GM11168 (cell line): Measurements from ENCODE around the gene ERP27.

Experiments used
- in situ Hi-C: fragments of 300-500 bp; cut with MboI; formaldehyde crosslinking; loops from one replicate; pipeline ENCODE4 v1.12.0; 2022; ENCODE audit warnings: low sequenced_read_pairs; ENCODE audit not compliant: unreplicated experiment

Gene ERP27

DNA sequence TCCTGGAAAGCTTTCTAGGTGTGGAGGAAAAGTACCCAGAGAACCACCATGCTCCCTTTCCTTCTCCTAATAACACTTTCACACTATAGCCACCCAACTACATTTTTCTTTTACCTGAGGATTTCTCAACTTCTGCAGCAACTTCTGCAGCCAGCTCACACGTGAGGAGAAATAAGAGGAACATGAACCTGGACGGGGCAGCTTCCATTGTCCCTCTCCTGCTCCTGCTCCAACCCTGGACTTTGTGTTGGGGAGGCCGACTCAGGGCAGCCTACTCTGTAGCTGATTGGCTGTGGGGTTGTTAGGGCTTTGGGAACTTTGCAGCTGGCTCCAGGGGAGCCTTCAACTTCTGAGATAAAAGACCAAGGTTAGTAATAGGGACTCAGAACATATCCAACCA, at the start of gene ERP27:
Gene ERP27, minus strand, starts transcription at position 237 of the 400 bp plus-strand sequence. Its CDS starts 29 bp downstream, at position 208.
- in situ Hi-C loops: no loop called here

DNA sequence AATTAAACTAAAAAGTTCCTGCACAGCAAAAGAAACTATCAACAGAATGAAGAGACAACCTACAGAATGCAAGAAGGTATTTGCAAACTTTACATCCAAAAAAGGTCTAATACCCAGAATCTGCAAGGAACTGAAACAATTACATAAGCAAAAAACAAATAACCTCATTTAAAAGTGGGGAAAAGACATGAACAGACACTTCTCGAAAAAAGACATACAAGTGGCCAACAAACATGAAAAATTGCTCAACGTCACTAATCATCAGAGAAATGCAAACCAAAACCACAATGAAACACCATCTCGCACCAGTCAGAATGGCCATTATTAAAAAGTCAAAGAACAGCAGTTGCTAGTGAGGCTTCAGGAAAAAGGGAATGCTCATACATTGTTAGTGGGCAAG, 49.7 kb upstream of the ERP27 start:
- in situ Hi-C loops: no loop called here

DNA sequence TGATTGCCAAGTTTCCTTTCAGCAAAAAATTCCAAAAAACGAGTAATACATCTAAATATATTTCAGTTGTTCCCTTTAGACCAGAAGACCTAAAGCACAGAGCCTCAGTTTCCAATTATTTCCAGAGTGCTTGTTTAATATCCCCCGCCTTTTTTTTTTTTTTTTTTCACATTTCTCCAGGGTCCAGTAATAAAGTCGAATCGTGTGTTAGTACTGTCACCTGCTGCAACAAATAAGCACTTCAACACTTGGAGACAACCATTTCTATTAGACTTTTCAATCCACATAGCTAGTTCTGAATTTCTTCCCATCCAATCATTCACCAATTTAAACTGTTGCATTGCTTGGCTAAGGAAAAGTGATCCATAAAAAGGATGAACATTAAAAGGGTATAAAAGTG, 48.1 kb upstream of the ERP27 start:
- in situ Hi-C loops: no loop called here

DNA sequence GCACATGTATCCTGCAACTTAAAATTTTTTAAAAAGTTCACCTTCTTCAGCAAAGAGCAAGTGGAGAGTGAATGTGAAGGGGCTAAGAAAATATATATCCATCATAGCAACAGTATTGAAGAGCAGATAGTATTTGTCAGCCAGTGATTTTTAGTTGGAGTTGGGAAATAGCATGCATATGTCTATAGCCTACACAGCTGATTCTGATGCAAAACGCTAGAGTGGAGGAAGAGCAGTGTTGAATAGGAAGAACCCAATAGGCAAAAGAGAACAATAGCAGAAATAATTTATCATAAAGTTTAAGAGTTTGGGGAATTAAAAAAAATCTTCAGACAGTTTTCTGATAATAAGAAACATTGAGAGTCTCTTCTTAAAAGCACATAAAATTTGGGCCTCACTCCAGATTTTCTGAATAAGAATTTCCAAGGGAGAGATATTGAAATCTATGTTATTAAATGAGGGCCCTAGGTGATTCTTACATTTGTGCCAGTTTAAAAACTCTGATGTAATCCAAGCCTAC, 46.5 kb upstream of the ERP27 start:
- in situ Hi-C loops: no loop called here

DNA sequence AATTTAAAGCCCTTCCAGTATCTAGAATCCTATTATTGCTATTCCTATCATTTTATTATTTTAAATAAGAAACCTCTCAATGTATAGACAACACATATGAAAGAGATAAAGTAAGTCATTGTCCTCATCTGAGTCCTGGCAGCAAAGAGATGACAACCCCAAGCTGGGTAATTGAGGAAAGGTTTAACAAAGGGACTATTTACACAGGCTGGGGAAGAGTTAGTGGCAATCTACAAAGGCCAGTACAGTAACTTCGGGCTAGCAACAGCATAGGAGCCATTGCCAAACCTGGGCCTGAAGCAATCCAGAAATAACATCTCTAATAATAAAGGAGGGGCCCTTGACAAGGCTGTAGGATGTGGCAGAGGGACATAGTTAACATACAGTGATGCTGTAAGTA, 45.7 kb upstream of the ERP27 start:
- in situ Hi-C loops: no loop called here

DNA sequence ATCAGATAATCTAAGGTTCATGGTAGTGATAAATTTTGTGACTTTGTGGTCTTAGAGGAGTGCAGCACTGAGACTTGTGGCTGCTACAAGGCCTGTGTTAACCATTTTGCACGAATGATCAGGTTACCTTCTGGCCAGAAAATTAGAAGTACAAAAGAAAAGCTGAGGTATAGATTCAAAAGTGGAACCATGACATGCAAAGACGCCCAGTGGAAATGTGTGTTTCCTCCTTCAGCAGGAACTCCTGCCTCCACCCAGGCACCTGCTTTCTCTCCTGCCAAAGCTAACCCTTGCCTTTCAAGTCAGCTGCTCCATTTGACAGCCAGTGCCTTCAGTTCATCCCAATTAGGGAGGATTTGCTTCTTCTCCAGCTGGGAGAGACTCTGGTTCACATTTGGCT, 44.7 kb upstream of the ERP27 start:
- in situ Hi-C loops: no loop called here

DNA sequence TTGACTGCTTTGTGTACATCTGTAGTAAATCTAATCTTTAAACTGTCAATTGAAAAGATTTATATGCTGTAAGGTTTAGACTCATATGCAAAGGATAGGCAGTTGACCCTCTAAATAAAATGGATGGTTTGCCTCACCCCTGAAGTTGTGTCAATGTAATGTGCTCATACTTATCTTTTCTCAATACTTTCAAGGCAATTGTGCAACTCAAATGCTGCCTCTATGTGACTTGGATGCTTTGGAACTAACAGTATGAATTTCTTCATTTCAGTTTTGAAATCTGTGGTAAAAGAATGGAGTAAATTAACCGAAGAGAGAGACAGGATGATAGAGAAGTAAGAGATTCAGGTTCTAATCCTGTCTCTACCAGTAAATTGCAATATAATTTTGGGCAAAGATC, 44.2 kb upstream of the ERP27 start:
- in situ Hi-C loops: no loop called here

DNA sequence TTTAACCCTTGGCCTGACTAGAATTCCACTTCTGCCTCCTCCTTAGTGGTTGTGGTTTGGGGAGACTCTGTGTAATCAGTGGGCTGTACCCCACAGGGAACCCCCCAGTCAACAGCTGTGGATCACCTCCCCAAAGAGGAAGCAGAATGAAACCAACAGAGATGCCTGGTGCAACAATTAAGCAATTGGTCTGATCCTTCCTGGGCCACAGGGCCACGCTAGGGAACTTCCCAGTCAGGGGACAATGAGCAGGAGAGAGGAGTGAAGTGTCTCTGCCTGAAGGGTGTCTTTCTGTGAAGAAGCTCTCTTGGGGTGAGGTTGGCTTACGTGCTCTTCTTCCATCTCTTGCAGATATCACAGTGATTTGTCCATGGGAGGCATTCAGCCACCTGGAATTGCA, 42.7 kb upstream of the ERP27 start:
- in situ Hi-C loops: no loop called here

DNA sequence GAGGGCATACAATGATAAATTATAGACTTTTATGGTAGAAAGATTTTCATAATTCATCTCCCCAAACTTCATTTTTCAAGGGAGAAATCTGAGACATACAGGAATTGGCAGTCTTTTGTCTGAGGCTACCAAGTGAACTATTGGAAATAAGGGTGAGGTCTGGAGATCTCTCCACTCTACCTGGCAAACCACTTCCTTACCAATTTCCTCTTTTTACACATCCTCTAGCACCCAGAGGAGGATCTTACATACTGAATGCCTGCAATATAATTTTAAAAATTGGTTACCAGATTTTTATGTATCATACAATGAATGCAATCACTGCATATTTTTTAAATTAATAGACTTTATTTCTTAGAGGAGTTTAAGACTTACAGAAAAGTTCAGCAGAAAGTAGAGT, 41.1 kb upstream of the ERP27 start:
- in situ Hi-C loops: no loop called here

DNA sequence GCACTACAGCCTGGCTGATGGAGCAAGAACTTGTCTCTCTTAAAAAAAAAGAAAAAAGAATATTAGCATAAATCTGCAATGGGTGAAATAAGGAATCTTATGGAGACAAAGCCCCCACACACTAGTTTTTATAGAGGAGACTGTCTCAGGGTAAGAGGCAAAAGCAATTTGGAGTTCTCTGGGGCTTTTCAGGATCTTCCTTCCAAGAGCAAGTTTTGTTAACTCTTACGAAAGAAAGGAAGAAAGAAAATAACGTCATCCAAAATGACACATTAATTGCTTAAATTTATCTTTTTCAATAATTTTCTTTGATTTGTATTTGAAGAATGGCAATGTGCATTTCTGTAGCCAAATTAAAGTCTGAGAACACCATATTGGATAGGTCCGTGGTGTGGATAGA, 38.3 kb upstream of the ERP27 start:
- in situ Hi-C loops: no loop called here

DNA sequence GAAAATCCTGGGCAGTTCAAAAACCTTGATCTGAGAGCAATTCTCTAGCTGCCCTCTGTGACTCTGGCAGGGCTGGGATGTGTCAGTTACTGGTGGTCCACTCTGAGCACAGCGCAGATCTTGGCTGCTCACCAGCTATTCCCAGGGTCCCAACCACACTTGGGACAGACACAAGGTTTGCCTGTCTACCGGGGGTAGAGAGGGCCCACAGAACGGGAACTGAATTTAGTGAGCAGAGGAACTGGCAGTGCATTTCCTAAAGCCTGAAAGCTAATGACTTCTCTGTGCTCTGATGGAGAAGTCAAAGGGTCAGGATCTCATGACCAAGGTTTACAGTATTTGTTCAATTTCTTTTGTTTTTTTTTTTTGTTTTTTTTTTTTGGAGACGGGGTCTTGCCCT, 37.1 kb upstream of the ERP27 start:
- in situ Hi-C loops: no loop called here

DNA sequence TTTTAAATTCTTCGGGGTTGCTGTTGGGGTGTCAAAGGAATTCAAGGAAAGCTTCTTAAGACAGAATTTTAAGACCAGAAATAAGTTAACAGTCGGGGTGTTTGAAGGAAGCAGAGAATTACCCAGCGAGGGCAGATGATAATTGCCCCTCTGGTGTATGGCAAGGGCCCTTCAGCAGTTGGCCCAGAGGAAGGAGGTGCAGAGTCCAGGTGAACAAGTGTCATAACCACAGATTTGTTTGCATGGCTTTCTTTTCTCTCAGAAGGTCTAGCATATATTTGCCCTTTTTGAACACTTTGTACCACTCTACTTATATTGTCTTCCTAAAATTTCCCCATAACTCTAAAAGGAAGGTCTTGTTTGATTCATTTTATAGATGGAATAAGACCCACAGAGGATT, 36.3 kb upstream of the ERP27 start:
- in situ Hi-C loops: loop anchor here (25.0 kb wide), 1 partner anchor 737 kb away; no protein-coding TSS in a partner anchor

DNA sequence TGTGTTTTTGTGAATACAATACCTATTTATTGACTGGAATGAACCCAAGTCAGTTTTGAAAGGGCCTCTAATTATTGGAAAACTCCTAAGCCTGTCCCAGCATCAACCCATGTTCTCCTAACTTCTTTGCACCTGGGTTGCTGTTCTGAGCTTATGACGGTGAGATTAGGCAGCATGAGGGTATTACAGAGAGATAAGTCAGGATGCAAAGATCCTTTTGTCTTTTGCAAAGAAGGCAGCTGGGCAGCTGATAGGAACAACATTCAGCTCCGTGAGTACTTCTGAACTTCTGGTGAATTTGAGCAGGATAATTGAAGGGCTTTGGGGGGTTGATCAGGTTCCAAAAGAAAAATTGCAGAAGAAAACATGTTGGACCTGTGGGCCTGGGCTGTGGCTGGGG, 34.5 kb upstream of the ERP27 start, which contains the start of gene PDE6H:
Gene PDE6H, plus strand, starts transcription at position 227 of the 400 bp plus-strand sequence. CDS start 4,971 bp downstream, outside the sequence.
- in situ Hi-C loops: loop anchor here (25.0 kb wide), 1 partner anchor 736 kb away; no protein-coding TSS in a partner anchor

DNA sequence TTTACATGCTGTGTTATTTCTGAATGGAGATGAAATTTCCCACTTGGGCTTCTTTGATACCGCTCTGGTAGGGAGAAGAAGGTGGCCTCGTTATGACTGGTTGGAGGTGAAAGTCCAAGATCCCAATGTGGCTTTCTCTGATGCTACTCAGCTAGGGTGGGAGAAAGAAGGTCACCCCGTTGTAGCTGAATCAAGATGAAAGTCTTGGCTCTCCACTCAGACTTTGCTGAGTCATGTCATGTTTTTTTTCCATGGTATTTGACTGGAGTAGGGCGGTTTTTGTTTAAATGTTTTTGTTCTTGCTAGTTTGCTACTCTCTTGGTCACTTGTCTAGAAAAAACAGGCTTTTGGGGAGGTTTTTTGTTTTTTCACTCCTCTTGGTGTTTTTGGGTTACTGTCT, 32.1 kb upstream of the ERP27 start:
- in situ Hi-C loops: loop anchor here (25.0 kb wide), 1 partner anchor 733 kb away; no protein-coding TSS in a partner anchor

DNA sequence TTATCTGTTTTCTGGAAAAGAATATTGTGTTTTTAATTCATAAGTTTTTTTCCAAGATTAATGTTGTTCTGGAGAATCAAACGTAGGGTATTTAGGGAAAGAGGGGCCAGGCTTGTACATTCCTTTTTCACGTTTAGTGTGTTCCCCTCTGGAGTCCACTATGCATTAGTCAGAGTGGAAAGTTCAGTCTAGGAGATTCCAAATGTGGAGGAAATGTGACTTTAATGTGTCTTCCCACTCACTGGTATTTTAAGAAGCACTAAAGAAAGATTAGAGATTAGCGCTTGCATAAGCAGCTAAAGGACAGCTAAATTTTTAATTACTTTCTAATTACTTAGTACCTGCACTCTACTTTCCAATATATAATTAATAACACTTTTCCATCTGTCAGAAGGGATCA, 30.1 kb upstream of the ERP27 start:
- in situ Hi-C loops: loop anchor here (25.0 kb wide), 1 partner anchor 731 kb away; no protein-coding TSS in a partner anchor

DNA sequence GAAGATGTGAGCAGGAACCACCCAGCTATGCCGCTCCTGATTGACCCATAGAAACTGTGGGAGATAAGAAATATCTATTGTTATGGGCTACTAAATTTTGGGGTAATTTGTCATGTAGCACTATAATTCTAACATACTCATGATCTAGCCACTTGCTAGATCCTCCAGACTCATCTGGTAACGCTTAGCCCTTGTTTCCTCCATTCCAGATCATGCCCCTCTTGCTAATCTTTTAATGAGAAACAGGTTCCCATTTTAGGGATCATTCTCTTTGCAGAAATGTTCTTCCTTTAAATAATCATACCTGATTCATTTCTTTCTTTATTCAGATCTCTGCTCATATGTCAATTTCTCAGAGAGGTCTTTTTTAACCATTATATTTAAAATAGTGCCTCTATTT, 26.9 kb upstream of the ERP27 start:
- in situ Hi-C loops: loop anchor here (25.0 kb wide), 1 partner anchor 728 kb away; no protein-coding TSS in a partner anchor

DNA sequence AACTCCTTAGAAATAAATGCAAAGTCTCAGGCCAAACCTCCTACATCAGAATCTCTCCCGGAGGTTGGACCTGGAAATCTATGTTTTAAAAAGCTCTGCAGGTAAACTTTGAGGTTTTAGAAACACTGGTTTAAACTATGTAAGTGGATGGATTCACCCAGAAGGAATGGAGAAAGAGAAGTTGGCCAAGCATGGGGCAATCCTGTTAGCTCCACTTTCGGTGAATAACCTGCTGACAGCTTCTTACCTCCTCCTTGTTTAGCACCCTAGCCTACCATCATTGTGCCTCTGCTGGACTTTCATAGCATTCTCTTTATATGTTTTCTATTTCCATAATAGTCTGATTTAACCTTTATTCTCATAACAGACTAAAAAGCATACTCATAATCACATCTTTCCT, 26.1 kb upstream of the ERP27 start:
- in situ Hi-C loops: loop anchor here (25.0 kb wide), 1 partner anchor 727 kb away; no protein-coding TSS in a partner anchor

DNA sequence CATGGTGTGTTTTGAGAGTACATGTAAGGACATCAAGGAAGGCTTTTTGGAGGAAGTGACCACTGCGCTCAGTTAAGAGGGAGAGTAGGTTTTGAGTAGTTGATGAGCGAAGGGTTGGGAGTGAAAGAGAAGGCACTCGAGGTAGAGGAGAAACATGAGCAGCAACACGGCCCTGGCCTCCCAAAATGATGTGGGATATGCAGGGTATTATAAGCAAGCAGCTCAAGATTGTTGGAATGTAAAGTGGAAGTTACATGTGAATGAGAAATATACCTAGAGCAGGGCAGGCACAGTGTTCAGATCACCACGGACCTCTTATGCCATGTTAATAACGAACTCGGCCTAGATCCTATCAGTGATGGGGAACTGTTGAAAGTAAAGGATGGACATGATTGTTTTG, 25.2 kb upstream of the ERP27 start:
- in situ Hi-C loops: loop anchor here (25.0 kb wide), 1 partner anchor 726 kb away; no protein-coding TSS in a partner anchor

DNA sequence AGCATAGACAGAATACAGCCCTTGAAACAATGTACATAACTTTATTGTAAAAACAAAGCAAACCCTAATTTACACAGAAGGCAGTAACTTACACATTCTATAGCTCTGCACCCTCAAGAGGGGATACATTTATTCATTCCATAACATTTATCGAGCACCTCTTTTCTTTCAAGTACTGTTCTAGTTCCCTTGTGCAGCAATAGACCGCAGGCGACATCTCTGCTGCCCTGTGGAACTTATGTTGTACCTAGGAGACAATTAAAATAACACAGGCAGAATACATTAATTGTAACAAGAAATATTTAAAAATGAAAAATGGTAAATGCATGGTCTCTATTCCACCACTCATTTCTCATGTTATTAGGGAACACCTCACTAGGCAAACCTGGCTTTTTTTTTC, 24.5 kb upstream of the ERP27 start:
- in situ Hi-C loops: loop anchor here (25.0 kb wide), 1 partner anchor 725 kb away; no protein-coding TSS in a partner anchor

DNA sequence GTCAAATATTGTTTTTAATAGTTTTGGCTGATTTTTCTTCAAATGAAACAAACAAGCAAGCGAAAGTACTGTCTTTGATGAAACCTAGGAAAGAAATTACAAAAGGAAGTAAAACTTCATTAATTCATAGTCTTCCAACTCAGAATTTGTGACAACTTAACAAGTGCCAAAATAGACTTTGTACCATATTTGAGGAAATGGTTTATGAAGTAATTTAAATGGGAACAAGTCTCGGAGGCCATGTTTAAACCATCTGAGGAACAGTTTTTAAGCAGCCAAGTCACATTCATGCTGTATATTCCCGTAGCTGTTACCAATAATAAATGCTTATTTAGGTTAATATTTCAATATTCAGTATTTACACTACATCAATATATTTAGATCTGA, 23.8 kb upstream of the ERP27 start:
- in situ Hi-C loops: loop anchor here (25.0 kb wide), 1 partner anchor 725 kb away; no protein-coding TSS in a partner anchor

DNA sequence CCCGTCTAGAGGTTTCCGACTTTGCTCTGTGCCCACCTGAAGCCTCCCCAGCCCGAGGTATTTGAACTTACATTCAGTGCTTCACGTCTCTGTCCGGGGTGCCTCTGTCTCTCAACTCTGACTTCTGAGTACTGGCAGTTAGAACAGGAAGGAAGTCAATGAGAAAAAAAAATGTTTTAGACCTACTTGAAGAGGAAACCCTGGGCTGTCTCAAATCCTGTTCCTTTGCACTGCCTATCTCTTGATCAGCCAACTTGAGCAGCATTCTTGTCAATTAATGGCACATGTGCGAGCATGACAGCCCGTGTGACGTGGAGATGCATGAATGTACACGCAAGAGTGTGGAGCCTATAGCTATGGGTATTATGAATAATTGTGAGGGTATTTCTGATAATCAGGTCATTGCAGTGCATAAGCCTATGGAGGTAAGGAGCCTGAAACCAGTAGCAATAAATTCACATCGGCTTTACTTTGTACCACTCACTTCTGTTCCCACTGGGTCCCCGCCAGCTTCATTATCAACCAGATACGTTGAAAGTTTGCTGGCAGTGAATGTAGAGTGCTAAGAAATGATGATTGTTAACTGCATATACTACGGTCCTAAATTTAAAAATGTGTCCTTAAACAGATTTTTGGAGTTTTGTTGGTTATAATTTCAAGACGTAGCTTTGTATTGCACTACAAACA, 23.3 kb upstream of the ERP27 start, which contains the start of gene ARHGDIB:
Gene ARHGDIB, minus strand, starts transcription at position 136 of the 687 bp plus-strand sequence. CDS start 10,889 bp downstream, outside the sequence.
- in situ Hi-C loops: loop anchor here (25.0 kb wide), 1 partner anchor 724 kb away; no protein-coding TSS in a partner anchor
